Gastroesophageal sphincter (tissue), 4 donors: ENCODE measurements around the gene PPM1B. TPM values are rescaled to one million over a fixed set of nuclear protein-coding genes. Genes with fewer than 3 reads are reported as not detected.

Source experiments
- ATAC-seq: fragments of 150-250 bp; one replicate; pipeline ENCODE4 v1.9.1; 2016; ENCODE audit warnings: mild to moderate bottlenecking, moderate library complexity
- H3K27ac ChIP-seq, 4 donors: fragments of 200-600 bp; sonication (generic) in 3 of 4; 1 replicate in 3 of 4; 2 replicates in 1 of 4; pipeline ENCODE4 v1.5.1; 2016 to 2019
- H3K27me3 ChIP-seq: fragments of 200-600 bp; sonication (generic); one replicate; pipeline ENCODE4 v1.5.1; 2019
- H3K36me3 ChIP-seq, 2 donors: fragments of 200-600 bp; sonication (generic); one replicate each; pipeline ENCODE4 v1.5.1; 2019; ENCODE audit warnings: control low read depth in 1 of 2
- H3K4me1 ChIP-seq, 3 donors: fragments of 200-600 bp; sonication (generic); 1 replicate in 2 of 3; 2 replicates in 1 of 3; pipeline ENCODE4 v1.5.1; 2016 to 2019; ENCODE audit warnings: control low read depth in 2 of 3
- H3K4me3 ChIP-seq, 2 donors: fragments of 200-600 bp; sonication (generic); one replicate each; pipeline ENCODE4 v1.5.1; 2019; ENCODE audit warnings: mild to moderate bottlenecking in 1 of 2, moderate library complexity in 1 of 2
- H3K9me3 ChIP-seq, 3 donors: fragments of 200-600 bp; sonication (generic); one replicate each; pipeline ENCODE4 v1.5.1; 2017 to 2019; ENCODE audit warnings: control low read depth in 2 of 3
- EP300 ChIP-seq: sonication (generic); formaldehyde crosslinking; IDR thresholded peaks from one replicate; pipeline ENCODE4 v1.6.1; 2017; ENCODE audit warnings: antibody characterized with exemption, mild to moderate bottlenecking
- POLR2A ChIP-seq, 2 donors: fragments of 450-650 bp; IDR thresholded peaks; one replicate each; pipeline ENCODE4 v1.6.1; 2017; ENCODE audit warnings: antibody characterized with exemption in 2 of 2, mild to moderate bottlenecking in 2 of 2, moderate library complexity in 1 of 2
- POLR2AphosphoS5 ChIP-seq: sonication (generic); formaldehyde crosslinking; IDR thresholded peaks from one replicate; pipeline ENCODE4 v1.6.1; 2017; ENCODE audit warnings: antibody characterized with exemption
- WGBS, 2 donors: methylation state at CpG; one replicate each; pipeline ENCODE4 v1.1.5; 2018; ENCODE audit warnings: low coverage in 1 of 2; 5-methylcytosine and 5-hydroxymethylcytosine counted together
- total RNA-seq, 4 donors: library from RNA; depleted of rRNA; stranded (reverse); fragments of >200 nt; gene quantifications; one replicate each; pipeline ENCODE4 v1.1.0, GENCODE V29; 2016
- TF ChIP-seq, protein P1 (sequence below), 4 experiments: fragments of 200-600 bp in 2 of 4; fragments of 450-650 bp in 2 of 4; sonication (generic) in 1 of 4; IDR thresholded peaks; one replicate each; pipeline ENCODE4 v1.5.1; 2017 to 2019; ENCODE audit warnings: antibody characterized with exemption in 4 of 4, mild to moderate bottlenecking in 2 of 4, moderate library complexity in 2 of 4

PPM1B gene
- 100 to 1,000 TPM in 1 of 4 donors, 10 to 100 TPM in 3; 62.9 to 125 (median 81.3) TPM for total RNA-seq

DNA sequence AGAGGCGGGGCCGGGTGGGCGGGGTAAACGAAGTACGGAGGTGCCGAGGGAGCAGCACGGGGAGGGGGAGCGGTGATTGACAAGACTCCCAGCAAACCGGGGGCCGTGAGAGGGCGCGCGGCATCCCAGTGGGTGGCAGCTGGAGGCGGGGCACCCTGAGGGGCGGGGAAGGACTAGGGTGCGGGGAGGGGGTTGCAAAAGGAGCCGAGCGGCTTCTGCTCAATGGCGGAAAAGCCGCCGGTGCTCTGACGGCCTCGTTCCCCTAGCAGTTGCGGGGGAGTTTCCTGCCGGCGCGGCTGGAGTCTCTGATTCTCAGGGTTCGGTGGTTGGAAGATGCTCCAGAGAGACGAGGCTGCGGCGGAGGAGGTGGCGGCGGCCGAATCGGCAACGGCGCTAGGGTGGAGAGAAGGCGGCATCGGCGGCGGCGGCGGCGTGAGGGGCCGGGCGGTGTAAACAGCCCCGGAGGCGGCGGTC is at the start of gene PPM1B:
PPM1B (plus strand) TSS at position 195 of the 474 bp plus-strand sequence. CDS start 32,325 bp downstream, outside the sequence.
- Histone ChIP-seq H3K4me3 (peak within 1 kb of the TSS; percentile 90 to 97), H3K27me3 (peaks cover 12% of the 10 kb centered on the region), H3K36me3 (no peaks in the 10 kb centered on the region), H3K27ac (peak within 1 kb of the TSS; percentile 92 to 99 (median 98)), H3K4me1 (peaks cover 0 to 29% (median 3%) of the 10 kb centered on the region in 3 donors), H3K9me3 (no peaks in the 10 kb centered on the region)
- peak; percentile 97 to 99 for TF ChIP-seq POLR2A (IDR thresholded peaks at IDR 0.05)
- TF ChIP-seq POLR2AphosphoS5, result peak; percentile 98
- no peak for TF ChIP-seq EP300
- TF ChIP-seq, protein P1, sequence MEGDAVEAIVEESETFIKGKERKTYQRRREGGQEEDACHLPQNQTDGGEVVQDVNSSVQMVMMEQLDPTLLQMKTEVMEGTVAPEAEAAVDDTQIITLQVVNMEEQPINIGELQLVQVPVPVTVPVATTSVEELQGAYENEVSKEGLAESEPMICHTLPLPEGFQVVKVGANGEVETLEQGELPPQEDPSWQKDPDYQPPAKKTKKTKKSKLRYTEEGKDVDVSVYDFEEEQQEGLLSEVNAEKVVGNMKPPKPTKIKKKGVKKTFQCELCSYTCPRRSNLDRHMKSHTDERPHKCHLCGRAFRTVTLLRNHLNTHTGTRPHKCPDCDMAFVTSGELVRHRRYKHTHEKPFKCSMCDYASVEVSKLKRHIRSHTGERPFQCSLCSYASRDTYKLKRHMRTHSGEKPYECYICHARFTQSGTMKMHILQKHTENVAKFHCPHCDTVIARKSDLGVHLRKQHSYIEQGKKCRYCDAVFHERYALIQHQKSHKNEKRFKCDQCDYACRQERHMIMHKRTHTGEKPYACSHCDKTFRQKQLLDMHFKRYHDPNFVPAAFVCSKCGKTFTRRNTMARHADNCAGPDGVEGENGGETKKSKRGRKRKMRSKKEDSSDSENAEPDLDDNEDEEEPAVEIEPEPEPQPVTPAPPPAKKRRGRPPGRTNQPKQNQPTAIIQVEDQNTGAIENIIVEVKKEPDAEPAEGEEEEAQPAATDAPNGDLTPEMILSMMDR (IDR thresholded peaks at IDR 0.05), result no peak
- peak; percentile 85 for ATAC-seq
- 1% methylated on average over 19 of the region's 49 CpGs; no CpG with 5 or more reads in 1 of the 2 donors for WGBS, 2 donors

DNA sequence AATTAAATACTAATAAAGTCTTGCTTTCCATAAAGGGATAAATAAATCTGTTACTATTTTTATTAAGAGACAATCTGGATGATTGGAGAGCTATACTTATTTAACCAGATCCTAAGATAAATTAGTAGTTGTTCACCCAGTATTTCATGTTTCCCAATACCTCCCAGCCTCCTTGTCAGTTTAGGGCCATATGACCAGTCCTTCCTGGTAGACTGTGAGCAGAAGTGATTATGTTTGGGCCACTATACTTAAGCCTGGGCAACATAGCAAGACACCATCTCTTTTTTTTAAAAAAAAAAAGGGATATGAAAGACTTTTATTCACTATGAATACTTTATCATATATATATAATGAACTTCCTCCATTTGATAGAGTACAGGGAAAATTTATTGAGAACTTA is 48.8 kb upstream of the PPM1B start:
- no peaks in the 10 kb centered on the region for H3K4me1 ChIP-seq
- ATAC-seq, result no peak
- no peaks in the 10 kb centered on the region for H3K9me3 ChIP-seq
- no peak overlapping the region for H3K4me3 ChIP-seq
- H3K27me3 ChIP-seq, result peaks cover 3% of the 10 kb centered on the region
- H3K36me3 ChIP-seq, result no peaks in the 10 kb centered on the region
- no peak overlapping the region for H3K27ac ChIP-seq
- TF ChIP-seq POLR2A (IDR thresholded peaks at IDR 0.05), result no peak
- no peak for TF ChIP-seq EP300
- TF ChIP-seq, protein P1 (IDR thresholded peaks at IDR 0.05), result no peak
- no peak for TF ChIP-seq POLR2AphosphoS5

DNA sequence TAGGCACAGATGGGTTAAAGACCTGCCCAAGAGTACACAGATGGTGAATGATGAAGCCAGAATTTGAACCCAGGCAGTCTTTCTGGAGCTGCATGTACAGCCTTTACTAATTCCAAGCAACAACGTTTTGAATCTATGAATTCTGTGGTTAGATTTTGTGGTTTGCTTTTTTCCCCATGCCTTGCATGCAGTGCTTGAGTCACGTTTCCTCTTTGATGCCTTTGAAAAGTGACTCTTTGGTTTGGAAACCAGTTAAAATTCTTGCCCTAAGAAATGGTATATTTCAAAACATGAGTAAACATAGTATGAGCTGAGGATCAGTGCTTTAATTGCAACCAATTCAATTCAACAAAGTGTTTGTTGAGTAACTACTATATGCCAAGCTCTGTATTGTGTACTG is 48.2 kb upstream of the PPM1B start:
- Histone ChIP-seq H3K4me3 (no peak overlapping the region), H3K9me3 (no peaks in the 10 kb centered on the region), H3K27me3 (peaks cover 3% of the 10 kb centered on the region), H3K4me1 (no peaks in the 10 kb centered on the region), H3K36me3 (no peaks in the 10 kb centered on the region), H3K27ac (no peak overlapping the region)
- 83 to 88% methylated on average over 2 of the region's 2 CpGs for WGBS, 2 donors
- TF ChIP-seq POLR2AphosphoS5, result no peak
- TF ChIP-seq POLR2A (IDR thresholded peaks at IDR 0.05), result no peak
- no peak for TF ChIP-seq EP300
- TF ChIP-seq, protein P1 (IDR thresholded peaks at IDR 0.05), result no peak
- ATAC-seq, result no peak

DNA sequence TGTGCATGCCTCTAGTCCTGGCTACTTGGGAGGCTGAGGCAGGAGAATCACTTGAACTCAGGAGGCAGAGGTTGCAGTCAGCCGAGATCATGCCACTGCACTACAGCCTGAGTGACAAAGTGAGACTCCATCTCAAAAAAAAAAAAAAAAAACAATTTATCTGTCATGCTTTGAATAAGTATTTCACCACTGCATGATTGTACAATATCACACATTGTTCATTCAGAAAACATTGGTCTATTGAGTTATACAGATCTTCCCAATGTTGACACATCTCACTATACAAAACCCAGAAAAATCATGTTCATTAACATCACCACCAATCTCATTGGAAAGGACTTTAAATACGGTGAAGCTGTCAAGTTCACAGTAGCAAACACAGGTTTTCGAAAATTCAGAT is 46.8 kb upstream of the PPM1B start:
- whole genome bisulfite sequencing, 2 donors, result 77 to 86% methylated on average over 3 of the region's 3 CpGs
- H3K27ac ChIP-seq, result no peak overlapping the region
- no peak for ATAC-seq
- H3K36me3 ChIP-seq, result no peaks in the 10 kb centered on the region
- H3K9me3 ChIP-seq, result no peaks in the 10 kb centered on the region
- TF ChIP-seq POLR2AphosphoS5 (no peak), POLR2A (IDR thresholded peaks at IDR 0.05) (no peak), EP300 (no peak)
- TF ChIP-seq, protein P1 (IDR thresholded peaks at IDR 0.05), result no peak
- no peaks in the 10 kb centered on the region for H3K4me1 ChIP-seq
- peaks cover 3% of the 10 kb centered on the region for H3K27me3 ChIP-seq
- H3K4me3 ChIP-seq, result no peak overlapping the region

DNA sequence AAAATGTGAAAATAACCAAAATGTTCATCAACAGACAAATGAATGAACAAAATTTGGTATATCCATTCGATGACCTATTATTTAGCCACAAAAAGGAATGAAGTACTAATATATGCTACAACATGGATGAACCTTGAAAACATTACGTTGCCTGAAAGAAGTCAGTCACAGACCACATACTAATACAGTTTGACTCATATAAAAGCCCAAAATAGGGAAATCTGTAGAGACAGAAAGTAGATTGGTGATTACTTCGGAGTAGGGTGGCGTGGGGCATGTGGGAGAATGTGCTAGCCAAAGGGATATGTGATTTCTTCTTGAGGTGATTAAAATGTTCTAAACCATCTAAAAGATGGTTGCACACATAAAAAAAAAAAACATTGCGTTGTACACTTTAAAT is 44.2 kb upstream of the PPM1B start:
- Histone ChIP-seq H3K36me3 (no peaks in the 10 kb centered on the region), H3K4me1 (no peaks in the 10 kb centered on the region), H3K9me3 (no peaks in the 10 kb centered on the region), H3K27me3 (peaks cover 3% of the 10 kb centered on the region), H3K4me3 (no peak overlapping the region), H3K27ac (no peak overlapping the region)
- WGBS, 2 donors, result 85 to 92% methylated on average over 5 of the region's 5 CpGs
- TF ChIP-seq, protein P1 (IDR thresholded peaks at IDR 0.05), result no peak
- no peak for TF ChIP-seq POLR2AphosphoS5
- ATAC-seq, result no peak
